Measurements from ENCODE around the gene SORCS2. TPM values are rescaled to one million over a fixed set of nuclear protein-coding genes. Genes with fewer than 3 reads are reported as not detected.

Gene SORCS2
- total RNA-seq, 4 donors from 2014 or later, result 0.07 to 1.2 (median 0.11) TPM

GRCh38 chr4:7233601-7234000, 41.3 kb downstream of the SORCS2 start:
- Histone ChIP-seq H3K4me3 (no peak overlapping the region), H3K4me1 (peaks cover 0 to 2% of the 10 kb centered on the region in 2 donors), H3K9me3 (no peaks in the 10 kb centered on the region), H3K27me3 (no peaks in the 10 kb centered on the region), H3K27ac (no peak overlapping the region), H3K36me3 (no peaks in the 10 kb centered on the region)
- DNase-seq, result no peak
- intact Hi-C loops (cut with DNase I; ENCODE audit: low total_unique reads) (no loop called here), in situ Hi-C loops (cut with MboI; ENCODE audit: low sequenced_read_pairs in 4 of 4) (no loop called here)
- ATAC-seq, result no peak
- TF ChIP-seq POLR2A (IDR thresholded peaks at IDR 0.05) (no peak), CTCF (IDR thresholded peaks at IDR 0.05 in 4 of 5, conservative IDR thresholded peaks at IDR 0.05 in 1 of 5) (no peak)

GRCh38 chr4:7234355-7235029, 42.2 kb downstream of the SORCS2 start:
- in situ Hi-C loops (cut with MboI; ENCODE audit: low sequenced_read_pairs in 4 of 4), result no loop called here
- H3K27ac ChIP-seq, result no peak overlapping the region
- no peak overlapping the region for H3K4me3 ChIP-seq
- intact Hi-C loops (cut with DNase I; ENCODE audit: low total_unique reads), result no loop called here
- H3K27me3 ChIP-seq, result no peaks in the 10 kb centered on the region
- no peak for TF ChIP-seq POLR2A (IDR thresholded peaks at IDR 0.05)
- no peak for TF ChIP-seq CTCF (IDR thresholded peaks at IDR 0.05 in 4 of 5, conservative IDR thresholded peaks at IDR 0.05 in 1 of 5)
- peak in 1 of 2 donors; percentile 28 for ATAC-seq
- H3K4me1 ChIP-seq, result peaks cover 2% of the 10 kb centered on the region in 2 donors
- H3K36me3 ChIP-seq, result no peaks in the 10 kb centered on the region
- H3K9me3 ChIP-seq, result no peaks in the 10 kb centered on the region
- DNase-seq, result no peak

GRCh38 chr4:7235030-7235380, 42.7 kb downstream of the SORCS2 start:
- in situ Hi-C loops (cut with MboI; ENCODE audit: low sequenced_read_pairs in 4 of 4), result no loop called here
- no peak for TF ChIP-seq CTCF (IDR thresholded peaks at IDR 0.05 in 4 of 5, conservative IDR thresholded peaks at IDR 0.05 in 1 of 5)
- no peak for TF ChIP-seq POLR2A (IDR thresholded peaks at IDR 0.05)
- Histone ChIP-seq H3K4me1 (peaks cover 2 to 8% of the 10 kb centered on the region in 2 donors), H3K27ac (no peak overlapping the region), H3K9me3 (no peaks in the 10 kb centered on the region), H3K27me3 (no peaks in the 10 kb centered on the region), H3K4me3 (no peak overlapping the region), H3K36me3 (no peaks in the 10 kb centered on the region)
- ATAC-seq (no peak), DNase-seq (no peak)
- intact Hi-C loops (cut with DNase I; ENCODE audit: low total_unique reads), result no loop called here

GRCh38 chr4:7236847-7237246, 44.5 kb downstream of the SORCS2 start:
- intact Hi-C loops (cut with DNase I; ENCODE audit: low total_unique reads) (no loop called here), in situ Hi-C loops (cut with MboI; ENCODE audit: low sequenced_read_pairs in 4 of 4) (no loop called here)
- peaks cover 2 to 10% of the 10 kb centered on the region in 2 donors for H3K4me1 ChIP-seq
- no peak overlapping the region for H3K4me3 ChIP-seq
- no peaks in the 10 kb centered on the region for H3K27me3 ChIP-seq
- H3K36me3 ChIP-seq, result no peaks in the 10 kb centered on the region
- H3K9me3 ChIP-seq, result no peaks in the 10 kb centered on the region
- TF ChIP-seq POLR2A (IDR thresholded peaks at IDR 0.05) (no peak), CTCF (IDR thresholded peaks at IDR 0.05 in 4 of 5, conservative IDR thresholded peaks at IDR 0.05 in 1 of 5) (no peak)
- no peak overlapping the region for H3K27ac ChIP-seq
- DNase-seq (no peak), ATAC-seq (no peak)

- ATAC-seq, result no peak
- in situ Hi-C loops (cut with MboI; ENCODE audit: low sequenced_read_pairs in 4 of 4), result no loop called here
- H3K36me3 ChIP-seq, result no peaks in the 10 kb centered on the region
- no peaks in the 10 kb centered on the region for H3K9me3 ChIP-seq
- peaks cover 2 to 10% of the 10 kb centered on the region in 2 donors for H3K4me1 ChIP-seq
- no peaks in the 10 kb centered on the region for H3K27me3 ChIP-seq
- TF ChIP-seq POLR2A (IDR thresholded peaks at IDR 0.05) (no peak), CTCF (IDR thresholded peaks at IDR 0.05 in 4 of 5, conservative IDR thresholded peaks at IDR 0.05 in 1 of 5) (no peak)
- no peak overlapping the region for H3K4me3 ChIP-seq
- intact Hi-C loops (cut with DNase I; ENCODE audit: low total_unique reads), result no loop called here
- DNase-seq, result no peak
- no peak overlapping the region for H3K27ac ChIP-seq
These were observed 45.5 kb downstream of the SORCS2 start for GRCh38 chr4:7237873-7238272.

Data from gastrocnemius medialis (tissue), 4 donors.